ENCODE measurements around the gene LRBA. TPM values are rescaled to one million over a fixed set of nuclear protein-coding genes. Genes with fewer than 3 reads are reported as not detected.

The LRBA gene
- total and polyA plus RNA-seq, 9 of the 15 experiments (the other 6 are each of a cell fraction or from before 2014, with no cell fraction given), result 24.2 to 88.7 (median 59.7) TPM

DNA sequence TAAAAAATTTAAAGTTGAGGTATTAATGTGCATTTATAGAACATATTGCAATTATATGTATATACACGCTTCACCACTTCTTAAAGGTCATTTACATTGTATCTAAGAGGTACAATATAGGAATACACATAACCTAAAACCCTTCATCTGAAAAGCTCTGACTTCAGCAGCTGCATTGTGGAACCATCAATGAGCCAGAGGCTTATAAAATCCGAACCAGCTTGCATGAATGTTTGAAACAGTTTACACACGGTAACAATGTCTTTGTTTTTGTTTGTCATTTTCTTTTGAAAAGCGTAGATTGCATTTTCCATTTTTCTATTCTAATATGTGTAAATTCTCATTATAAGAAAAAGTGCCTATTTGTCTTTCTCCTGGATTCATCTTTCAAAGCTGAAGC lies 715.3 kb downstream of the LRBA start:
- Histone ChIP-seq H3K9me3 (replicated peaks; ENCODE audit: control insufficient read depth, insufficient read depth, low read depth, low read length) (no peaks in the 10 kb centered on the region), H3K4me2 (ENCODE audit: insufficient read depth, low read length) (no peak overlapping the region), H4K20me1 (replicated peaks; ENCODE audit: control insufficient read depth, insufficient read depth, low read length) (no peaks in the 10 kb centered on the region), H3K27ac (ENCODE audit: extremely low read depth, low read depth, low read length) (no peak overlapping the region), H3K4me3 (no peak overlapping the region), H3K4me1 (replicated peaks in 1 of 2; ENCODE audit: control insufficient read depth in 2 of 2, insufficient read depth in 2 of 2, low read length in 2 of 2) (peaks cover 0 to 2% of the 10 kb centered on the region in 2 experiments; a peak in 1 of 5 replicates), H2AFZ (ENCODE audit: low read depth, low read length) (no peak overlapping the region), H3K9me1 (ENCODE audit: control insufficient read depth, insufficient read depth, low read length) (no peaks in the 10 kb centered on the region), H3K27me3 (ENCODE audit: control insufficient read depth in 2 of 2, insufficient read depth in 2 of 2, low read length in 2 of 2) (no peaks in the 10 kb centered on the region), H3K36me3 (ENCODE audit: control insufficient read depth, insufficient read depth, low read length) (no peaks in the 10 kb centered on the region; the same call in 2 of the 3 replicates), H3K9ac (ENCODE audit: insufficient read depth in 1 of 2, low read depth in 2 of 2, low read length in 2 of 2) (no peak overlapping the region), H3K79me2 (ENCODE audit: control insufficient read depth, insufficient read depth, low read length) (no peaks in the 10 kb centered on the region)
- TF ChIP-seq SMARCE1 (IDR thresholded peaks at IDR 0.05) (no peak), BDP1 (IDR thresholded peaks at IDR 0.05; ENCODE audit: insufficient read depth, insufficient read length) (no peak), MAFF (IDR thresholded peaks at IDR 0.05; ENCODE audit: low read length) (no peak), ESRRB (CRISPR knock-in tag; IDR thresholded peaks at IDR 0.05; ENCODE audit: borderline replicate concordance) (no peak), BHLHE40 (IDR thresholded peaks at IDR 0.05; ENCODE audit: low read length) (no peak)
- WGBS (ENCODE audit: insufficient coverage, low coverage, missing lambda C conversion rate), result 82% methylated on average over 4 of the region's 4 CpGs
- no peak for ATAC-seq
- intact Hi-C loops (cut with micrococcal nuclease) (loop anchor here (5.0 to 10.0 kb wide), 2 partner anchors 475 to 747 kb away; no protein-coding TSS in a partner anchor), in situ Hi-C loops (cut with MboI) (loop anchor here (10.0 kb wide), 1 partner anchor 565 kb away; no protein-coding TSS in a partner anchor)
- FAIRE-seq, result no peak
- BruUV-seq (replicated peaks), result no TSS peak
- ChIA-PET POLR2A (no interaction called here), CTCF (ENCODE audit: low intra/inter-chr PET ratio) (interaction anchor here (4.3 kb wide), 1 partner anchor 567 kb away, joined by 27 read pairs; no protein-coding TSS in a partner anchor)
- no peak for DNase-seq (ENCODE audit: extremely low read depth in 1 of 4, low spot score in 3 of 4)

DNA sequence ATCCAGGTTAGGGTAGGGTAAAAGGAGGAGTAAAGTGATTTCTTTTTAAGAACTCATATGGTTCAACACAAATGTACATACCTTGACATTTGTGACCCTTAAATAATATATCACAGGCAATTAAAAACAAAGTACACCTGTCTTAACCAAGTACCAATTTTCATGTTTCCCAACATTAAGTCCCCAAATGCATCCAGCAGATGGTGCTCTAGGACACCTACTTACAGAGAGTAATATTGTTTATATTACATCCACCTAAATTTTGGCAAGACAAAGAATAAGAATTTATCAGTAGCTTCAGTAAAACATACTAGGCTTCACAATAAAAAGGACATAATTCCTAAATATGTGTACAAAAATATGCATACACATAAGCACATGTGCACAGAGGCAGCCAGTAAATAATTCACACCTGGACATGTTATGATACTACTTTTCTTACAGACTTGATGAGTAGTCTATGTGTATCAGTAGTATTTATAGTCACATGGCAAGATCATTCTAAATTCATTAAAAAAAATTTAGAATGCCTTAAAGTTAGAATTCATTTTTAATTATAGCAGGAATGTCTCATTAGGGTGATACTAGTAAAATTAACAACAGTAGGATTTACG lies 717.1 kb downstream of the LRBA start:
- peaks cover 0 to 2% of the 10 kb centered on the region in 2 experiments; a peak in 1 of 5 replicates for H3K4me1 ChIP-seq (replicated peaks in 1 of 2; ENCODE audit: control insufficient read depth in 2 of 2, insufficient read depth in 2 of 2, low read length in 2 of 2)
- H3K9me1 ChIP-seq (ENCODE audit: control insufficient read depth, insufficient read depth, low read length), result no peaks in the 10 kb centered on the region
- 100% methylated on average over 1 of the region's 1 CpG for WGBS (ENCODE audit: insufficient coverage, low coverage, missing lambda C conversion rate)
- no peak overlapping the region for H3K4me2 ChIP-seq (ENCODE audit: insufficient read depth, low read length)
- CTCF ChIA-PET (ENCODE audit: low intra/inter-chr PET ratio), result interaction anchor here (0.6 to 4.3 kb wide), 4 partner anchors 296 to 569 kb away, joined by 3 to 27 read pairs (median 8); no protein-coding TSS in a partner anchor
- DNase-seq (ENCODE audit: extremely low read depth in 1 of 4, low spot score in 3 of 4) (peak; percentile 9 to 70 (median 20)), FAIRE-seq (peak; percentile 58), ATAC-seq (peak; percentile 87)
- POLR2A ChIA-PET, result no interaction called here
- H3K9me3 ChIP-seq (replicated peaks; ENCODE audit: control insufficient read depth, insufficient read depth, low read depth, low read length), result no peaks in the 10 kb centered on the region
- no peaks in the 10 kb centered on the region for H4K20me1 ChIP-seq (replicated peaks; ENCODE audit: control insufficient read depth, insufficient read depth, low read length)
- no peaks in the 10 kb centered on the region for H3K36me3 ChIP-seq (ENCODE audit: control insufficient read depth, insufficient read depth, low read length)
- H3K79me2 ChIP-seq (ENCODE audit: control insufficient read depth, insufficient read depth, low read length), result no peaks in the 10 kb centered on the region
- no peak overlapping the region for H3K4me3 ChIP-seq
- H3K27ac ChIP-seq (ENCODE audit: extremely low read depth, low read depth, low read length), result no peak overlapping the region
- no TSS peak for BruUV-seq (replicated peaks)
- intact Hi-C loops (cut with micrococcal nuclease) (loop anchor here (1.0 to 10.0 kb wide), 5 partner anchors 39 to 749 kb away; no protein-coding TSS in a partner anchor), in situ Hi-C loops (cut with MboI) (loop anchor here (10.0 kb wide), 1 partner anchor 567 kb away; no protein-coding TSS in a partner anchor)
- no peak overlapping the region for H2AFZ ChIP-seq (ENCODE audit: low read depth, low read length)
- H3K9ac ChIP-seq (ENCODE audit: insufficient read depth in 1 of 2, low read depth in 2 of 2, low read length in 2 of 2), result no peak overlapping the region
- H3K27me3 ChIP-seq (ENCODE audit: control insufficient read depth in 2 of 2, insufficient read depth in 2 of 2, low read length in 2 of 2), result no peaks in the 10 kb centered on the region
- no peak for TF ChIP-seq L3MBTL2 (IDR thresholded peaks at IDR 0.05)
- TF ChIP-seq ATF7 (IDR thresholded peaks at IDR 0.05), result no peak
- no peak for TF ChIP-seq PTTG1 (tag; IDR thresholded peaks at IDR 0.05; ENCODE audit: low read depth)
- no peak for TF ChIP-seq HEY1 (CRISPR knock-in tag; IDR thresholded peaks at IDR 0.05; ENCODE audit: borderline replicate concordance)
- no peak for TF ChIP-seq TFAM (CRISPR knock-in tag; conservative IDR thresholded peaks at IDR 0.05)
- TF ChIP-seq MIER1 (IDR thresholded peaks at IDR 0.05; ENCODE audit: low read depth), result no peak
- TF ChIP-seq NFIC (IDR thresholded peaks at IDR 0.05), result no peak
- TF ChIP-seq FOXM1 (IDR thresholded peaks at IDR 0.05; ENCODE audit: low read depth), result no peak
- TF ChIP-seq FOXM1 (CRISPR knock-in tag; IDR thresholded peaks at IDR 0.05; ENCODE audit: low read depth), result no peak
- TF ChIP-seq, protein P1, sequence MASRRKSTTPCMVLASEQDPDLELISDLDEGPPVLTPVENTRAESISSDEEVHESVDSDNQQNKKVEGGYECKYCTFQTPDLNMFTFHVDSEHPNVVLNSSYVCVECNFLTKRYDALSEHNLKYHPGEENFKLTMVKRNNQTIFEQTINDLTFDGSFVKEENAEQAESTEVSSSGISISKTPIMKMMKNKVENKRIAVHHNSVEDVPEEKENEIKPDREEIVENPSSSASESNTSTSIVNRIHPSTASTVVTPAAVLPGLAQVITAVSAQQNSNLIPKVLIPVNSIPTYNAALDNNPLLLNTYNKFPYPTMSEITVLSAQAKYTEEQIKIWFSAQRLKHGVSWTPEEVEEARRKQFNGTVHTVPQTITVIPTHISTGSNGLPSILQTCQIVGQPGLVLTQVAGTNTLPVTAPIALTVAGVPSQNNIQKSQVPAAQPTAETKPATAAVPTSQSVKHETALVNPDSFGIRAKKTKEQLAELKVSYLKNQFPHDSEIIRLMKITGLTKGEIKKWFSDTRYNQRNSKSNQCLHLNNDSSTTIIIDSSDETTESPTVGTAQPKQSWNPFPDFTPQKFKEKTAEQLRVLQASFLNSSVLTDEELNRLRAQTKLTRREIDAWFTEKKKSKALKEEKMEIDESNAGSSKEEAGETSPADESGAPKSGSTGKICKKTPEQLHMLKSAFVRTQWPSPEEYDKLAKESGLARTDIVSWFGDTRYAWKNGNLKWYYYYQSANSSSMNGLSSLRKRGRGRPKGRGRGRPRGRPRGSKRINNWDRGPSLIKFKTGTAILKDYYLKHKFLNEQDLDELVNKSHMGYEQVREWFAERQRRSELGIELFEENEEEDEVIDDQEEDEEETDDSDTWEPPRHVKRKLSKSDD (conservative IDR thresholded peaks at IDR 0.05; ENCODE audit: low read length), result no peak

Data from K562 (cell line).